Bronchial epithelial cell (primary cell): ENCODE data around the gene WNT3A. TPM values are rescaled to one million over a fixed set of nuclear protein-coding genes. Genes with fewer than 3 reads are reported as not detected.

Source experiments
- DNase-seq: peaks from one replicate; pipeline ENCODE4 v3.0.0-alpha.2; 2010; ENCODE audit warnings: low read depth
- FAIRE-seq: peaks from 2 replicates; lab custom pipeline; 2011; peaks lifted over from hg19 to GRCh38; lab: Jason Lieb, UNC
- H3K27me3 ChIP-seq: 2 replicates; pipeline ENCODE4 v1.5.1; 2011; ENCODE audit warnings: low read length; ENCODE audit not compliant: control insufficient read depth, insufficient read depth
- H3K36me3 ChIP-seq: 2 replicates; pipeline ENCODE4 v1.5.1; 2011; ENCODE audit warnings: low read length; ENCODE audit not compliant: control insufficient read depth, insufficient read depth
- H3K4me3 ChIP-seq: 2 replicates; pipeline ENCODE4 v1.5.1; 2011; ENCODE audit warnings: mild to moderate bottlenecking, low read depth, low read length, control low read depth
- CTCF ChIP-seq: IDR thresholded peaks from 2 replicates; pipeline ENCODE4 v1.5.1; 2011; ENCODE audit warnings: mild to moderate bottlenecking, moderate library complexity, low read length, control low read depth, inconsistent platforms; ENCODE audit not compliant: insufficient read depth, severe bottlenecking
- total RNA-seq: library from RNA; depleted of rRNA; stranded (reverse); fragments of >200 nt; gene quantifications from 2 replicates; pipeline ENCODE4 v1.2.1, GENCODE V29; 2014

Gene WNT3A
- total RNA-seq, 1 donor from 2014 or later, result not detected

DNA sequence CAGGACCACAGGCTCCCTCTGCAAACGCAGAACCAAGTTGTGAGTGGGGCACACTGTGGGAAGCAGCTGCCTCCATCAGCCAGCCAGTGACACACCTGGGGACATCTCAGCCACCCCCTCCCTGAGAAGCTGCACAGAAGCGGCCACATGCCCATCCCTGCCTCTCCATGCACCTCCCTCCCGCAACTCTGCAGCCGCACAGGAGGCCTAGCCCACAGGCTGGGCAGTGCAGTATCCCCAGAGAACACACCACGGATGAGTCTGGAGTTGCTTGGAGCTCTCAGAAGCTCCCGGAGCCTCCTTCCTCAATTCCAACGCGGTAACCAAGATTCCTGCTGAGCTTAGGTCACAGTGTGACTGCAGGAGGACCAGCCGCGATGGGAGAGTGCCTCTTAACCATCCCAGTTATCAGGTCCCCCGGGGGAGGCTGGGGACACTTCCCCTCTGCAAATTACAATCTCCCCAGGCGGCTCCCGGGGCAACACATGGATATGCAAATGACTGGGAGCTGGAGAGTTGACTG, 1.2 kb upstream of the WNT3A start:
- Histone ChIP-seq H3K27me3 (peaks cover 32% of the 10 kb centered on the region), H3K36me3 (no peaks in the 10 kb centered on the region), H3K4me3 (no peak overlapping the region)
- FAIRE-seq (no peak), DNase-seq (no peak)
- no peak for TF ChIP-seq CTCF

- no peaks in the 10 kb centered on the region for H3K36me3 ChIP-seq
- TF ChIP-seq CTCF, result no peak
- H3K4me3 ChIP-seq, result no peak overlapping the region
- DNase-seq, result no peak
- H3K27me3 ChIP-seq, result peaks cover 33% of the 10 kb centered on the region
- FAIRE-seq, result no peak
These were observed 588 bp upstream of the WNT3A start for GRCh38 chr1:228006034-228006785.

GRCh38 chr1:228007049-228007800, 427 bp downstream of the WNT3A start:
- Histone ChIP-seq H3K4me3 (peak overlapping the region; percentile 23), H3K36me3 (no peaks in the 10 kb centered on the region), H3K27me3 (peaks cover 33% of the 10 kb centered on the region)
- TF ChIP-seq CTCF, result no peak
- no peak for FAIRE-seq
- DNase-seq, result peak; percentile 23

DNA sequence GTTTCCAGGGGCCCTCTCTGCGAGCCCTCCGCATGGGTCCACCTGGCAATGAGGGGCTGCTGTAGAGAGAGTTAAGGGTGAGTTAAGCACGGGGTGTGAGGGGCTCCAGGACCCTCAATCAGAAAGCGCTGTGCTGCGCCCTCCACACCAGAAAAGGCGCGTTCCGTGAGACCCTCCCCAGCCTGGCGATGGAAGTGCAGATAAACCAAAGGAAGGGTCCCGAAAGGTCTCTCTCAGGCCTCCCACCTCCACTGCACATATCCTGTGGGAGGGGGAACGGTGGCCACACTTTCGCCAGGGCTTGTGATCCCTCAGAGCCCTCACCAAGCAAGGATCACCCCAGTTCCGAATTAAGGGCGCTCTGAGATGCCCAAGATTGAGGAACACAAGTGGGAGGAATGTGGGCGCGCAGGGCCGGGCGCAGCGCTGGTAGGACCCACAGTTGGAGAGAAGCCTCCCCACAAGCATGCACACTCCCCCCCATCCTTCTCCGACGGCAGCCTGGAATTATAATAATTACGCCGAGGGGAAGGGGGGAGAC, 1.1 kb downstream of the WNT3A start:
- H3K27me3 ChIP-seq, result peaks cover 32% of the 10 kb centered on the region
- no peak for DNase-seq
- no peak for TF ChIP-seq CTCF
- no peak overlapping the region for H3K4me3 ChIP-seq
- no peaks in the 10 kb centered on the region for H3K36me3 ChIP-seq
- FAIRE-seq, result no peak

- no peak overlapping the region for H3K4me3 ChIP-seq
- peaks cover 32% of the 10 kb centered on the region for H3K27me3 ChIP-seq
- FAIRE-seq, result no peak
- no peak for TF ChIP-seq CTCF
- DNase-seq, result no peak
- H3K36me3 ChIP-seq, result no peaks in the 10 kb centered on the region
These were observed 1.8 kb downstream of the WNT3A start for GRCh38 chr1:228008391-228009115.
